Measurements from ENCODE around the gene CLEC2D. TPM values are rescaled to one million over a fixed set of nuclear protein-coding genes. Genes with fewer than 3 reads are reported as not detected.
"Not testable (repeated sequence)": the region's sequence is repeated elsewhere in the genome, so short reads cannot be mapped to it uniquely, and the experiment has no call there.

CLEC2D gene
- total and polyA plus RNA-seq, 2 donors from 2014 or later: 2.5 to 22.4 TPM

GRCh38 chr12:9694241-9694640 is 24.7 kb downstream of the CLEC2D start:
- no peaks in the 10 kb centered on the region for H3K27me3 ChIP-seq (ENCODE audit: control insufficient read depth, insufficient read depth, low read length)
- intact Hi-C loops (cut with DNase I): no loop called here

GRCh38 chr12:9695150-9695549 is 25.6 kb downstream of the CLEC2D start:
- H3K27ac ChIP-seq (ENCODE audit: low read depth in 2 of 2, low read length in 2 of 2); intact Hi-C loops (cut with DNase I); FAIRE-seq; H3K4me3 ChIP-seq (ENCODE audit: low read length in 3 of 3); DNase-seq; H3K36me3 ChIP-seq (ENCODE audit: control insufficient read depth in 2 of 3, insufficient read depth in 3 of 3, low read length in 3 of 3); H3K9ac ChIP-seq (ENCODE audit: low read length in 3 of 3); H3K4me1 ChIP-seq (ENCODE audit: control insufficient read depth in 2 of 3, insufficient read depth in 2 of 3, low read depth in 1 of 3, low read length in 3 of 3); H3K9me3 ChIP-seq (ENCODE audit: control insufficient read depth in 2 of 3, insufficient read depth in 1 of 3, low read length in 3 of 3); H3K27me3 ChIP-seq (ENCODE audit: control insufficient read depth, insufficient read depth, low read length): not testable (repeated sequence)

More at GRCh38 chr12:9694241-9694640, 24.7 kb downstream of the CLEC2D start:
- H3K9ac ChIP-seq (ENCODE audit: low read length in 3 of 3): no peak overlapping the region
- FAIRE-seq (no peak), DNase-seq (no peak)
- H3K4me1 ChIP-seq (ENCODE audit: control insufficient read depth in 2 of 3, insufficient read depth in 2 of 3, low read depth in 1 of 3, low read length in 3 of 3): no peaks in the 10 kb centered on the region
- peaks cover 0 to 4% (median 0%) of the 10 kb centered on the region in 3 donors for H3K9me3 ChIP-seq (ENCODE audit: control insufficient read depth in 2 of 3, insufficient read depth in 1 of 3, low read length in 3 of 3)
- no peak overlapping the region for H3K4me3 ChIP-seq (ENCODE audit: low read length in 3 of 3)
- TF ChIP-seq, protein P1, sequence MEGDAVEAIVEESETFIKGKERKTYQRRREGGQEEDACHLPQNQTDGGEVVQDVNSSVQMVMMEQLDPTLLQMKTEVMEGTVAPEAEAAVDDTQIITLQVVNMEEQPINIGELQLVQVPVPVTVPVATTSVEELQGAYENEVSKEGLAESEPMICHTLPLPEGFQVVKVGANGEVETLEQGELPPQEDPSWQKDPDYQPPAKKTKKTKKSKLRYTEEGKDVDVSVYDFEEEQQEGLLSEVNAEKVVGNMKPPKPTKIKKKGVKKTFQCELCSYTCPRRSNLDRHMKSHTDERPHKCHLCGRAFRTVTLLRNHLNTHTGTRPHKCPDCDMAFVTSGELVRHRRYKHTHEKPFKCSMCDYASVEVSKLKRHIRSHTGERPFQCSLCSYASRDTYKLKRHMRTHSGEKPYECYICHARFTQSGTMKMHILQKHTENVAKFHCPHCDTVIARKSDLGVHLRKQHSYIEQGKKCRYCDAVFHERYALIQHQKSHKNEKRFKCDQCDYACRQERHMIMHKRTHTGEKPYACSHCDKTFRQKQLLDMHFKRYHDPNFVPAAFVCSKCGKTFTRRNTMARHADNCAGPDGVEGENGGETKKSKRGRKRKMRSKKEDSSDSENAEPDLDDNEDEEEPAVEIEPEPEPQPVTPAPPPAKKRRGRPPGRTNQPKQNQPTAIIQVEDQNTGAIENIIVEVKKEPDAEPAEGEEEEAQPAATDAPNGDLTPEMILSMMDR (IDR thresholded peaks at IDR 0.05; ENCODE audit: borderline replicate concordance, extremely low read depth, insufficient read depth): no peak
- peaks cover 0 to 3% (median 2%) of the 10 kb centered on the region in 3 donors for H3K36me3 ChIP-seq (ENCODE audit: control insufficient read depth in 2 of 3, insufficient read depth in 3 of 3, low read length in 3 of 3)
- H3K27ac ChIP-seq (ENCODE audit: low read depth in 2 of 2, low read length in 2 of 2): no peak overlapping the region

DNA sequence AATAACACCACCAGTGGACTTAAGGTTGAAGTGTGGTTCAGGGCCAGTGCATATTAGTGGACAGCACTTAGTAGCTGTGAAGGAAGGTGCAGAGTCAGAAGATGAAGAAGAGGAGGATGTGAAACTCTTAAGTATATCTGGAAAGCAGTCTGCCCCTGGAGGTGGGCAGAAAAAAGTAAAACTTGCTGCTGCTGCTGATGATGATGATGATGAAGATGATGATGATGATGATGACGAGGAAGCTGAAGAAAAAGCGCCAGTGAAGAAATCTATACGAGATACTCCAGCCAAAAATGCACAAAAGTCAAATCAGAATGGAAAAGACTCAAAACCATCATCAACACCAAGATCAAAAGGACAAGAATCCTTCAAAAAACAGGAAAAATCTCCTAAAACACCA is 26.1 kb downstream of the CLEC2D start:
- H3K27me3 ChIP-seq (ENCODE audit: control insufficient read depth, insufficient read depth, low read length); H3K27ac ChIP-seq (ENCODE audit: low read depth in 2 of 2, low read length in 2 of 2); H3K9ac ChIP-seq (ENCODE audit: low read length in 3 of 3); H3K36me3 ChIP-seq (ENCODE audit: control insufficient read depth in 2 of 3, insufficient read depth in 3 of 3, low read length in 3 of 3); H3K9me3 ChIP-seq (ENCODE audit: control insufficient read depth in 2 of 3, insufficient read depth in 1 of 3, low read length in 3 of 3); DNase-seq; H3K4me1 ChIP-seq (ENCODE audit: control insufficient read depth in 2 of 3, insufficient read depth in 2 of 3, low read depth in 1 of 3, low read length in 3 of 3); intact Hi-C loops (cut with DNase I); FAIRE-seq; H3K4me3 ChIP-seq (ENCODE audit: low read length in 3 of 3): not testable (repeated sequence)

GRCh38 chr12:9697619-9698018 is 28.1 kb downstream of the CLEC2D start:
- no peak for FAIRE-seq
- Histone ChIP-seq H3K9me3 (ENCODE audit: control insufficient read depth in 2 of 3, insufficient read depth in 1 of 3, low read length in 3 of 3) (no peaks in the 10 kb centered on the region), H3K9ac (ENCODE audit: low read length in 3 of 3) (no peak overlapping the region), H3K4me3 (ENCODE audit: low read length in 3 of 3) (no peak overlapping the region), H3K27ac (ENCODE audit: low read depth in 2 of 2, low read length in 2 of 2) (no peak overlapping the region), H3K27me3 (ENCODE audit: control insufficient read depth, insufficient read depth, low read length) (no peaks in the 10 kb centered on the region), H3K4me1 (ENCODE audit: control insufficient read depth in 2 of 3, insufficient read depth in 2 of 3, low read depth in 1 of 3, low read length in 3 of 3) (no peaks in the 10 kb centered on the region), H3K36me3 (ENCODE audit: control insufficient read depth in 2 of 3, insufficient read depth in 3 of 3, low read length in 3 of 3) (peaks cover 0 to 3% (median 0%) of the 10 kb centered on the region in 3 donors)
- TF ChIP-seq, protein P1 (IDR thresholded peaks at IDR 0.05; ENCODE audit: borderline replicate concordance, extremely low read depth, insufficient read depth): no peak
- no peak for DNase-seq
- intact Hi-C loops (cut with DNase I): no loop called here

Measured in kidney (tissue), 14 donors.